ENCODE measurements around the gene HMGXB4. TPM values are rescaled to one million over a fixed set of nuclear protein-coding genes. Genes with fewer than 3 reads are reported as not detected.

The HMGXB4 gene
- total RNA-seq, 2 experiments from 2014 or later = 37.2 to 37.5 TPM

DNA sequence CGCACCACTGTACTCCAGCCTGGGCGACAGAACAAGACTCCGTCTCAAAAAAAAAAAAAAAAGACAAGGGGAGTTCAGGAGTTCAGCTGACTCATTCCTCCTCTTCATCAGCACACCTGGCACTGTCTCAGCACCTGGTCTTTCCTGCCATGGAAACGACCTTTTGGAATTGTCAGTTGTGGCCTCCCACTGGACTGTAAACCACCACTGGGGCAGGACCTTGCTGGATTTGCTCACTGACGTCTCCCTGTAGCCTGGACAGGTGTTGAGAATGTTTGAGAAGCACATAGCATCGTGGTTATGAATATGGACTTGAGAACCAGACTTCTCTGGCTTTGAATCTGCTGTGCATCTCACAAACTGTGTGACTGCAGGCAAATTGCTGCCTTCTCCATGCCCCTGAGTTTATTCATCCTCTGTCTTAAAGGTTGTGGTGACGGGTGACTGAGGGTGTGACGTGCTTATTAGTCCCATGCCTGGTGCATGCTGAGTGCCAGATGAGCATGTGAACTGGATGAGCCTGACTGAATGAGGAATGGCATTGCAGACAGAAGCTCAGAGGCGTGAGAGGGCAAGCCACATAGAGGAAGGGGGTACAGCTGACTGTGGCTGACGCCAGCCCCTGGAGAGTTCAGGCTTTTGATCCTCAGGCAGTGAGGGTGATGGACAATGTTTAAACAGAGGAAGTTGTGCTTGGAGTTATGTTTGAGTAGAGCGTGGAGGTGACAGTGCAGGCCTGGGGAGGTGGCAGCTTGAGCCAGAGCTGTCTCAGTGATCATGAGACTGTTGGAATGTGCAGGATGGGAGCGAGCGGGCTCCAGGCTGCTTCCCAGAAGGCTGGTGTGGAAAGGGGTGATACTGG is 55.1 kb downstream of the HMGXB4 start:
- H3K4me1 Mint-ChIP-seq = peaks cover 47% of the 10 kb centered on the region
- peaks cover under 1% of the 10 kb centered on the region for H3K36me3 Mint-ChIP-seq
- DNase-seq = no peak
- H3K27me3 Mint-ChIP-seq = no peaks in the 10 kb centered on the region
- peak overlapping the region; percentile 55 for H3K27ac Mint-ChIP-seq
- no peak overlapping the region for H3K4me3 Mint-ChIP-seq
- no peaks in the 10 kb centered on the region for H3K9me3 Mint-ChIP-seq

DNA sequence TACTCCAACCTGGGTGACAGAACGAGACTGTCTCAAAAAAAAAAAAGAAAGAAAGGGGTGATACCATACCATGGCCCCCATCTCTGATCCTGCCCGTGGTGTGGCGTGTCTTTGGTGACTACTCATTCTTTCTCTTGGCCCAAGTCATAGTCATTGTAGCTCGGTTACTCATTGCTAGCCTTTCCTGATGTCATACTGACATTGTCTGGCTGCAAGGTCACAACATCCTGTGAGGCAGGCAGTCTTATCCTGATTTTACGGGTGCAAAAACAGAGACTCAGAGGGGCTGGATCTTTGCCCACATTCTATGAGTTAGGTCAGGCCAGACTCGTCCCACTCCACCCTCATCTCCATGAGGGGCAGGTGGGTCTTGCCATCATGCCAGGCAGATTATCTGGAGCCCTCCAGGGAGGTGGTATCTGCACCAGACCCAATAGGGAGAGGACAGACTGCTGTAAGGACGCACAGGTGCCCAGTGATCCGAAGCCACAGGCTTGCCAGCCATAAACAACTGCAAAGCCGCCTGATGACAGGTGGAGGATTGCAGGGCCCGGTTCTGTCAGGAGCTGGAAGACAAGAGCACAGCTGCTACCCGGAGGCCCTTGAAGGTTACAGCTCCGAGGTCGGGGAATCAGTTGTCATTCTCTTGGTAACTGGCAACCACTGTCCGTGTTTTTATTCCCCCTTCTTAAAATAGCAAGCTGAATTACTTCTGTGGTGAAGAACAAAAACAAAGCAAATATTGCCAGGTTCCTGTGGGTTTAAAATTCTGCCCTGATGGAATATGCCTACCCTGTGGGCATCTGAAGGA is 56.2 kb downstream of the HMGXB4 start:
- no peak overlapping the region for H3K4me3 Mint-ChIP-seq
- no peaks in the 10 kb centered on the region for H3K9me3 Mint-ChIP-seq
- no peak overlapping the region for H3K27ac Mint-ChIP-seq
- H3K27me3 Mint-ChIP-seq = no peaks in the 10 kb centered on the region
- H3K36me3 Mint-ChIP-seq = no peaks in the 10 kb centered on the region
- peak; percentile 19 for DNase-seq
- peaks cover 38% of the 10 kb centered on the region for H3K4me1 Mint-ChIP-seq

DNA sequence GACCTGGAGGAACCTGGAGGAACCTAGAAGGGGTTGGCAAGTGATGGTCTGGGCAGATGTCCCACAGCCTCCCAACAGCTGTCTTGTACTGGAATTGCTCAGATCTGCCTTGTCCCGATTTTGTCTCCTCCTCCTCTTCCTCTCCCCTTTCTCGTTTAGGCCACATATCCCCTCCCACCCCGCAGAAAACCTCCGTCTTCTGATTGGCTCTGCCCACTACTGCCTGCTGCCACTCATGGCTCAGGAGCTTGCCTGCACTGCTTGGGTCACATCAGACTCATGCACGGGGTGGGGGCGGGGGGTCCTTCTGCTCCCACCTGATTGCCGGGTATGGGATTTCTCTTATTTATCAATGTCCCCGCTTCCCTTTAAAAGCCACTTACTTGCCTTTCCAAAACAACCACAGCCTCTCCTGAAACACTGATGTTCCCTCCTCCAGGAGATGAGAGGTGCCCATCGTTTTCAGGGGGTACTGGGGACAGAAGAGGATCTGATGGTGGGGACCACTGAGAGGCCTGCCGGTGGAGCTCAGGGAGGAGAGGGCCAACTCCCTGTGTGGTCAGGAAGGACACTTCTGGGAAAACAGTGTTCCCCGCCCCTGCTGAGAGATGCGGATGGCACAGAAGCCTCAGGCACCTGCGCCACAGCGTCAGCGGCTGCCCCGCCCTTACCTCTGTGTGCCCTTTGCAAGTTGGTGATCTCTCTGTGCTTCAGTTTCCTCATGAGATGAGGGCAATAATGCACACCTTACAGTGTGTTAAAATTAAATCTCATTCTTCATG is 57.1 kb downstream of the HMGXB4 start:
- Mint-ChIP-seq H3K27ac (no peak overlapping the region), H3K27me3 (no peaks in the 10 kb centered on the region), H3K4me1 (peaks cover 30% of the 10 kb centered on the region), H3K9me3 (no peaks in the 10 kb centered on the region), H3K36me3 (no peaks in the 10 kb centered on the region), H3K4me3 (no peak overlapping the region)
- DNase-seq = no peak

DNA sequence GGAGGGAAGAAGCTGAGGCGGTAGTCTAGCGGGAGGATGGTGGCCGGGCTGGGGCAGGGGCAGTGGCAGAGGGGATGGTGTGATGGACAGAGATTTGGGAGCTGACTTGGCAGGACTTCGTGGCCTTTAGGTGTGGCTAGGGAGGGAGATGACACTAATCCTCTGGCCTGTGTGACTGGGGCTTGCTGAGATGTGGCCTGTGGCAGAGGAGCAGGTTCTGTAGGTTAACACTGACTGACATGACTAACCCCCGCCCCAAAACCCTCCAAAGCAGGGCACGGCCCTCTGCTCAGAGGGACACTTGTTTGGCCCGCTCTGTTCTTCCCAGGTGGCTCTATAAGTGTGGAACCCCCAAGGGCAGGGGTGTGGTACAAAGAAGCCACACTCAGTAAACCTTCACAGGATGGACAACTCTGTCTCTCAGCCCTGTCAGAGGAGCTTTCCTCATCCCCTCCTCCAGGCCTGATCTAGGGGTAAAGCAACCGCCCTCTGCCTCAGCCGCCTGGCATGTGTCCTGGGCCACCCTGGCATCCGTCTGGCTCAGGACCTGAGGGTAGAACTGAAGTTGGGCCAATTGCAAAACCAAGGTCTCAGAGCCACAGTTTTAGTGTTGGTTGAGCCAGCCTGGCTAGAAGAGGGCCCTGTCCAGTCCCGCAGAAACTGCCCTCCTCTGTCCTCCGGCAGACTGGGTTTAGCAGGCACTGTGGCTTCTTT is 58.0 kb downstream of the HMGXB4 start:
- H3K27me3 Mint-ChIP-seq = no peaks in the 10 kb centered on the region
- peaks cover 23% of the 10 kb centered on the region for H3K4me1 Mint-ChIP-seq
- no peaks in the 10 kb centered on the region for H3K9me3 Mint-ChIP-seq
- no peak for DNase-seq
- no peaks in the 10 kb centered on the region for H3K36me3 Mint-ChIP-seq
- no peak overlapping the region for H3K27ac Mint-ChIP-seq
- H3K4me3 Mint-ChIP-seq = no peak overlapping the region

DNA sequence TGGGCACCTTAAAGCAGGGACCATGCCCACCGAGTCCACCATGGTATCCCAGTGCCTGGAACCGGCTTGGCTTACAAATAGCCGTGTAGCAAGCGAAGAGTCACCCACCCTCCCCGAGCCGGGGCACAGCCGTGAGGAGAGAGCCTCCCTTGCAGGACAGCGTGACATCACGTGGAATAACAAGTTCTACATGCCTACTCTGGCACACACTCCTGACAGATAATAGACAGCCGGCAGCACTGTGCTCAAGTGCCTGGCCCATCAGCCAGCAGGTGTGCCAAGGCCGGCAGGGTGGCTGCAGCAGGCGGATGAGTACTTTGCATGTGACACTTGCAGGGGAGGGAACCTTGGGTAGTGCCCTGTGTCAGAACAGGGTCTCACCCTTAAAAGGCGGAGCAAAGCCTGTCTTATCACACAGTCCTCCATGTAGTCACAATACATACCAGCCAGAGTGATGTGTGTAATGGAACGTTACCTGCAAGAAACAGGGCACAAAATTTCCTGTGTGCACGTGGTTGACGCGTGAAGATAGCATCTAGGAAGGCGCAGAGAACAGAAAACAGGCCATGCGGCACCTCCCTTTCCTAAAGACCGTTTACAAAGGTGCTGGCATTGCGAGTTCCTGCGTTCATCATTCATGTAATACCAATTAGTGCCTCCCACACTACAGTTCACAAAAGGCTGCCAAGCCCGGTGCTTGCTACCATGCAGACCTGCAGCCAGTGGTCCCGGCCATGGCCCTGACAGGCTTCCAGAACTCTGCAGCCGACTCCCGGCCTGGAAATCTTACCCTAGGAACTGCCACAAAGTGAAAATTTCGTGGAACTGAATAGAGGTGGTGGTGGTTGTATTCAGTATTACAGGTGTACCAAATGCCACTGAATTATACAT is 58.8 kb downstream of the HMGXB4 start:
- no peak overlapping the region for H3K4me3 Mint-ChIP-seq
- no peaks in the 10 kb centered on the region for H3K9me3 Mint-ChIP-seq
- no peak for DNase-seq
- no peaks in the 10 kb centered on the region for H3K36me3 Mint-ChIP-seq
- H3K27ac Mint-ChIP-seq = no peak overlapping the region
- peaks cover 17% of the 10 kb centered on the region for H3K4me1 Mint-ChIP-seq
- H3K27me3 Mint-ChIP-seq = no peaks in the 10 kb centered on the region

DNA sequence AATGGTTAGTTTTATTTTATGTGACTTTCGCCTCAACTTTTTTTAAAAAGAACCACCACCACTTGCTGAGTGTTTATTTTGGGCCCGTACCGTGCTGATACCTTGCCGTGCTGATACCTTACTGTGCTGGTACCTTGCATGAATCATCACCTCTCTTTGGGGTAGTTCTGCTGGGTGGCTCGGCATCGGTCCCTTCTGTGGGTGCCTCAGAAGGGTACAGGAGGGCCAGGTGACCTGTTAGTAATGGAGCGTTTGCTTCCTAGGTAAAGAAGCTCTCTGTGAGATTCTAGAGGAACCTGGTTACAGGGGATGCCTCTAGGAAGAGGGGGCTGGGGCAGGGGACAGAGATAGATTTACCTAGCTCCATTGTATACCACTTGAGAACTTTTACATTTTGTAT is 59.5 kb downstream of the HMGXB4 start:
- peaks cover 13% of the 10 kb centered on the region for H3K4me1 Mint-ChIP-seq
- no peaks in the 10 kb centered on the region for H3K27me3 Mint-ChIP-seq
- H3K4me3 Mint-ChIP-seq = no peak overlapping the region
- no peaks in the 10 kb centered on the region for H3K9me3 Mint-ChIP-seq
- H3K36me3 Mint-ChIP-seq = no peaks in the 10 kb centered on the region
- DNase-seq = no peak
- H3K27ac Mint-ChIP-seq = no peak overlapping the region

- DNase-seq = no peak
- Mint-ChIP-seq H3K9me3 (no peaks in the 10 kb centered on the region), H3K27me3 (no peaks in the 10 kb centered on the region), H3K27ac (no peak overlapping the region), H3K36me3 (no peaks in the 10 kb centered on the region), H3K4me1 (peaks cover 6% of the 10 kb centered on the region), H3K4me3 (no peak overlapping the region)
Measured at GRCh38 chr22:35317680-35318290, 60.5 kb downstream of the HMGXB4 start.

DNA sequence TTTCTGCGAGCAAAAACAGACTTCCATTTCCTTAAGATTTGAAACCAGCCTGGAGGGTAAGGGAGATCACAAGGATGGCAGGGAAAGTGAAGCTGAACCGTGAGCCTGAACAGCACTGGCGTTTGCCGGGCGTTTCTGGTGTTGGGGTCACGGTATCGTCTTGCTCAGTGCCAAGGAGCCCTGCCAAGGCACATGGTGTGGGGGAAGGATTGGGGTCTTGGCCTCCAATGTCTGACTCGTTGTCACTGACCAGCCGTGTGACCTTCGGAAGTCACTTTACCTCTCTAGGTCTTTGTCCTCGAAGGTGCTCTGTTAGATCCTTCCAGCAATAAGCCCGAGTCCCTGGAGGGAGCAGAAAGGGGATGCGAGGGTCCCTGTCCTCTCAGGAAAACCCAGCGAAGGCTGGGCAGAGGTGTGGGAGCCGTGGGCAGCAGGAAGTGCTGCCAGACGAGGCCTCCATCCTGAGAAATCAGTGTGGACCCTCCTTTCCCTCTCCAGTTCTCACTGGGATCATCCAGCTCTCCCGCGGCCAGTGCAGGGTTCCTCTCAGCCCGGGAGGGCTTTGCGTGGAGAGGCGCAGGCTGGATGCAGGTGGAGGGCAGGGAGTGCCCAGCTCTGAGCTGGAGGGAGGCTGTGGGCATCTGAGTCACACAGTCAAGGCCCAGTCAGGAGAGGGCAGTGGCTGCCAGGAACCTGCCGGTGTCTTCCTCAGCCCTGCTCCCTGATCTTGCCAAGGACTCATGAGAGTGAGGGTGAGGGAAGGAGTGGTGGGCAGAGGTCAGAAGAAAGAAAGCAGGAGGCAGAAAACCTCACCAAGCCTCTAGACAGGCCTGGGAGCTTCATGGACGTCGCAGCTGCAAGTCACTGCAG is 61.3 kb downstream of the HMGXB4 start:
- no peak for DNase-seq
- no peak overlapping the region for H3K27ac Mint-ChIP-seq
- no peaks in the 10 kb centered on the region for H3K9me3 Mint-ChIP-seq
- no peaks in the 10 kb centered on the region for H3K36me3 Mint-ChIP-seq
- no peaks in the 10 kb centered on the region for H3K27me3 Mint-ChIP-seq
- H3K4me1 Mint-ChIP-seq = peaks cover 1% of the 10 kb centered on the region
- H3K4me3 Mint-ChIP-seq = no peak overlapping the region

- no peak overlapping the region for H3K27ac Mint-ChIP-seq
- H3K36me3 Mint-ChIP-seq = no peaks in the 10 kb centered on the region
- no peaks in the 10 kb centered on the region for H3K27me3 Mint-ChIP-seq
- no peak for DNase-seq
- no peak overlapping the region for H3K4me3 Mint-ChIP-seq
- no peaks in the 10 kb centered on the region for H3K4me1 Mint-ChIP-seq
- H3K9me3 Mint-ChIP-seq = no peaks in the 10 kb centered on the region
Measured at GRCh38 chr22:35319244-35319985, 62.1 kb downstream of the HMGXB4 start.

DNA sequence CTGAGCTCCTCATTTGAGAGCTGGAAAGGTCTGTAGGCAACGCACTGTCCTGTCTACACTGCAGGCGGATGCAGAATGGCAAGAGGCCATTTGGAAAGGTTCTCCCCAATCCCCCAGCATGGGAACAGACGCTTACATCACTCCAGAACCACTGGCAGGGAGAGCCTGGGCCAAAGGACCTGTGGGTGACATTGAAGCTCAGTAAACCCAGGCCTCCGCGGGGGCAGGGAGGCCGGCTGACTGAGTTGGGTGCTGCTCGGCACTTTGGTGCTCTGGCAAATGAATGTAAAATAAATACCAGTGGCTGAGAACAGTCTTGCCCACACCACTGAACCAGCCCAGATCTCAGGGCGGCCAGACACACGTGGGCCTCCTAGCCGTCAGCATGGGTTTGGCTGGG is 64.8 kb downstream of the HMGXB4 start:
- Mint-ChIP-seq H3K36me3 (no peaks in the 10 kb centered on the region), H3K9me3 (no peaks in the 10 kb centered on the region), H3K4me3 (no peak overlapping the region), H3K27ac (no peak overlapping the region), H3K4me1 (peaks cover 1% of the 10 kb centered on the region), H3K27me3 (no peaks in the 10 kb centered on the region)
- DNase-seq = no peak

- no peaks in the 10 kb centered on the region for H3K36me3 Mint-ChIP-seq
- no peak overlapping the region for H3K4me3 Mint-ChIP-seq
- peaks cover 1% of the 10 kb centered on the region for H3K4me1 Mint-ChIP-seq
- DNase-seq = no peak
- no peaks in the 10 kb centered on the region for H3K9me3 Mint-ChIP-seq
- H3K27me3 Mint-ChIP-seq = no peaks in the 10 kb centered on the region
- no peak overlapping the region for H3K27ac Mint-ChIP-seq
Measured at GRCh38 chr22:35322893-35323292, 65.6 kb downstream of the HMGXB4 start.

- DNase-seq = no peak
- Mint-ChIP-seq H3K4me1 (peaks cover 1% of the 10 kb centered on the region), H3K4me3 (no peak overlapping the region), H3K9me3 (no peaks in the 10 kb centered on the region), H3K27me3 (no peaks in the 10 kb centered on the region), H3K36me3 (no peaks in the 10 kb centered on the region), H3K27ac (no peak overlapping the region)
Measured at GRCh38 chr22:35323305-35323704, 66.0 kb downstream of the HMGXB4 start.
